C4-2B (cell line): ENCODE results near the gene CCDC117.

Source experiments
- CTCF ChIP-seq: fragments of 450-650 bp; conservative IDR thresholded peaks from 2 replicates; pipeline ENCODE4 v1.5.1; 2017; ENCODE audit warnings: mild to moderate bottlenecking
- ZFX ChIP-seq: fragments of 450-650 bp; IDR thresholded peaks from 2 replicates; pipeline ENCODE4 v1.6.1; 2017

- TF ChIP-seq CTCF (no peak), ZFX (no peak)
Observed at GRCh38 chr22:28771195-28771791, 1.2 kb upstream of the CCDC117 start.
